Stimulated activated CD4-positive, alpha-beta T cell treated with anti-CD3 and anti-CD28 coated beads, TNF-alpha, amount 100 ng/mL, for 24 hours (primary cell): ENCODE data around the gene ABCC8.

ENCODE experiments used
- DNase-seq, 3 experiments: peaks; one replicate each; pipeline ENCODE4 v3.0.0-alpha.2; 2020; ENCODE audit warnings: low read depth in 3 of 3

ABCC8 gene

DNA sequence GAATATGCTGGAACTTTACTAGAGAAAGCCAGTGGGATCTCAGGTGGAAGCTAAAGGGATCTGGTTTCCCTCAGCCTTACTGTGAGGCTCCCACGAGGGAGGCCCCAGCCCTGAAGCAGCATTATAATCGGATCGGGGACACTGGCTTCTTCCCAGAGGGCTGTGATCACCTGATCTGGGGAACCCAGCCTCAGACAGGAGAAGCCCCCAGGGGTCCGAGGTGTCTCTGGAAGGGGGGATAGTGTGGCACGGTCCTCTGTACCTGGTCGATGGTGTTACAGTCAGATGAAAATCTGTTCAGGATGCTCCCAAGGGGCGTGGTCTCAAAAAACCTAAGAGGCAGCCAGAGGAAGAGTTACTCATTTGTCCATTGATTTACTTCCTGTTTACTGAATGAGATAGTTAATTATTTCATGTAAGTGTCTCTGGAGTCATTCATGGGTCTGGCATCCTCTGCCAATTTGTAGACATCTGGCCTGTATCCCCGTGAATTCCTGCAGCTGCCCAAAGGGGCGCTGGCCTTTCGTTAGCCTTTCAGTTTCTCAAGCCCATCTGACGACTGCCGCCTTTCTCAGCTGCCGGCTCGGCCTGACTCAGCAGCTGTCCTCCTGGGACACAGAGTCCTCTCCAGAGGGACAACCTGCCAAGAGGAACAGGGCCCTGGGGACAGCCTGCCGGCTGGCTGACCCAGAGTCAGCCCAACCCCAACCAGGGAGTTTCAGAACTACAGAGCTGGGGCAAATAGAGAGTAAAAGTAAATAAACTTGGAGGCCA lies 71.2 kb downstream of the ABCC8 start:
- DNase-seq: no peak

DNA sequence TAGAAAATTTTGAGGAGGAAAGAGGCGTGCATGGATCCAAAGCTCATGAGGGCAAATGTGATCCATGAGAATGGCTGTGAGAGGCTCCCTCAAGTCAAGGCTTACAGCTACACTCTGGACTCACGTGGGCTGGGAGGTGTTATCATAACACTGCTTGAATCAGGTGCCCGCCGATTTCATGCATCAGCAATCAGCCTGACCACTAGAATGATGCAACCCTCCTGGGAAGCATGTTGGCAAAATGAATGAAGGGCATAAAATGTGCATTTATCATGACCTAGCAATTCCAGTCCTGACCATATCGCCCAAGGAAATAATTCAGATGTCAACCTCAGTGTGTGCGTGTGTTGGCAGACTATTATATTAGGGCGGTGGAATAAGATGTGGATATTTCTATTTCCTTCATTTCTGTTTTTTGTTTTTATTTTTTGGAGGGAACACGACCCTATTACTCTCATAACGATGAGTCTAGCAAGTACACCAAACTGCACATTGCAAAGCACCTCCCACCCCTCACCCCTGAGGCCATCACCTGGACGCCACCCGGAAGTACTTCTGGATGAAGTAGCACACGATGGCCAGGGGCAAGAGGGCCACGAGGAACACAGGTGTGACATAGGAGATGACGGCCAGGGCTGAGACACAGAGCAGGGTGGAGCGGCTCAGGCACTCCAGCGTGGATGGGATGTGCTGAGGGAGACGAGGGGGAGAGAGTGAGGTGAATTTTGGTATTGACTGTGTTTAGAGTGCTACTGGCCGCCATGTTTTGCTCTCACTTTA lies 72.5 kb downstream of the ABCC8 start:
- no peak for DNase-seq

DNA sequence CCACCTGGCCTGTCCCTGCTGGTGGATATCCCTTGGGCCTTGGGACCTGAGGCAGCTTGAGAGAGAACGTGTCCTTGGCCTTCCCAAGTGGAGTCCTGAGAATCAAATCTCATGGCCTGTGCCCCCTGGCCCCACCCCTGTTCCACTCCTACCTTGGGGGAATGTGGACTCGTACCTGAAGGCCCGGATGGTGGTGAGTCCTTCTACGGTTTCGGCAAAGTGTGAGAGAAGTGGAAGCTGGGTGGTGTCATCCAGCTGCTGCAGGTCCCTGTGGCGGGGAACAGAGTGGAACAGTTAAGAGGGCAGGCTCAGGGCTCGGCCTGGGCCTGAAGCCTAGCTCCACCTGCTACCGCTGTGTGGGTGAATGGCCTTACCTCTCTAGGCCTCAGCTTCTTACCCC lies 74.2 kb downstream of the ABCC8 start:
- no peak for DNase-seq

DNA sequence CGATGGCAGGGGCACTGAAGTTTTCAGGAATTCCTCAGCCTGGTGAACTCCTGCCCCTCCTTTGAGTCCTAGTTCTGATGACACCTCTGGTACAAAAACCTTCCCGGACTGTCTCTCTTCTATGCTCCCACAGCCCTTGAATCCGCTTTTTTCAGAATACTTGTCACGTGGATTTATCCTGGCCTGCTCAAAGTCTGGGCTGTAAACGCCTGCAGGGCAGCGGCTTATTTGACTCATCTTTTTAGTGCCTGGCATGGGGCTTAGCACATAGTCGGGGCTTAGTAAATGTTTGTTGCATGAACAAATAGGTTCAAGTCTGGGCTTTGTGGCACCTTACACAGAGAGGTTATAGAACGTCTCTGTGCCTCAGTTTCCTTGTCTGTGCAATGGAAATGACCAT lies 74.8 kb downstream of the ABCC8 start:
- DNase-seq: no peak

DNA sequence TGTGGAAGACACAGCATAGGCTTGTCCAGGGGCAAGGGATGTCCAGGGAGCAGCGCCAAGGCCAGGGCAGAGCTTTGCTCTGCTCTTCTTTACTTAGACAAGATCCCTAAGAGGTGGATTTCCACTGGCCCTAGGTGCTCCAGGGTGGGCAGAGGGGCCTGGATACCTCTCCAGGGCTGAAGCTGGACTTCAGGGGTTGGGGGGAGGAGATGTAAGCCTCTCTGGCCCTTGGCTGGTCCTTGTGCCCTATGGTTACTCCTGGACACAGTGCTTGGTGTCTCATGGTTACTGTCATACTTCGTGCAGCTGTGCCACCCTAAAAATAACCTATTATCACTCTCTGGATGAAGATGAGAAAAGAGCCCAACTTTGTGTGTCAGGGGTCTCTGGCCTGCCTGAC lies 75.3 kb downstream of the ABCC8 start:
- DNase-seq: no peak

DNA sequence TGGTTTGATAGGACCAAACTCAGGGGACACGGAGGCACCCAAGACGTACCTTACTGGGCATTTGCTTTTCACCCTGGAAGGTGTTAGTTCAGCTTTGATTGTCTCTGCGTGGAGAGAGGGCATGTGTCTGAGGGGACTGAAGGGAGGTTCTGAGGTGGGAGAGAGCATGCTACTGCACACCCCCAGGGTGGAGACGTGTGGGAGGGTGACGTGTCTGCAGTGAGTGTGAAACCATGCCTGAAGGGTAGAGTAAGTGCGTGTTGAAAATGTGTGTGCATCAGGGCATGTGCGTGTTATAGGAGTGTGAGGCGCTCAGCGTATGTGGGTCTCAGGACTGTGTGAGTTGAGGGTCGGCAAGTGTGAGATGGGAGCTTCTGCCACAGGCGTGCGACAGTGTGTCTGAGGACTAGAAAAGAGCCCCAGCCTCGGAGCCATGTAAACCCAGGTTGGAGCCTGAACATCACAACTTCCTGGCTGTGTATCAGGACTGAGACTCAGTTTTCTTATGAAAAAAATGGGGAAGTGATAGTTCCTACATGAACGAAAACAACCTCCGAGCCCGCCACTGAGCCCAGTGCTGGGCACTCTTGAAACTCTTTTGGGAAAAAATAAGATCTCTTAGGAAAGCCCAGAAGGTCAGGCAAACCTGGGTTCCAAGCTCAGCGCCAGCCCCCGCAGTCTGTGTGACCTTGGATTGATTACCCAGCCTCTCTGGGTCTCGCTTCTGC lies 76.4 kb downstream of the ABCC8 start:
- no peak for DNase-seq

DNA sequence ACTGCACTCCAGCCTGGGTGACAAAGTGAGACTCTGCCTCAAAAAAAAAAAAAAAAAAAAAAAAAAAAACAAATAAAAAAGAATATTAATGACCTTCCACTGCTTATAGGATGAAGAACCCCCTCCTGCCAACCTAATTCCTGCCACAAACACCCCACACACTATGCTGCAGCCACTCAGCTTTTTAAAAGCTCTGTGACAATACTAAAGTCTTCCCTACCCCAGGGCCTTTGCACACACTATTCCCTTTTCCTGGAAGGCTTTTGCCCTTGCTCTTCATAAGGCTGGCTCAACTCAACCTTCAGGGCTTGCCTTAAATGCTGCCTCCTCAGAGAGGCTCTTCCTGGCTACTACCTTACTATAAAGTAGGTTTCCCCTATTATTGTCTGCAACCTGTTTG lies 77.4 kb downstream of the ABCC8 start:
- DNase-seq: no peak

DNA sequence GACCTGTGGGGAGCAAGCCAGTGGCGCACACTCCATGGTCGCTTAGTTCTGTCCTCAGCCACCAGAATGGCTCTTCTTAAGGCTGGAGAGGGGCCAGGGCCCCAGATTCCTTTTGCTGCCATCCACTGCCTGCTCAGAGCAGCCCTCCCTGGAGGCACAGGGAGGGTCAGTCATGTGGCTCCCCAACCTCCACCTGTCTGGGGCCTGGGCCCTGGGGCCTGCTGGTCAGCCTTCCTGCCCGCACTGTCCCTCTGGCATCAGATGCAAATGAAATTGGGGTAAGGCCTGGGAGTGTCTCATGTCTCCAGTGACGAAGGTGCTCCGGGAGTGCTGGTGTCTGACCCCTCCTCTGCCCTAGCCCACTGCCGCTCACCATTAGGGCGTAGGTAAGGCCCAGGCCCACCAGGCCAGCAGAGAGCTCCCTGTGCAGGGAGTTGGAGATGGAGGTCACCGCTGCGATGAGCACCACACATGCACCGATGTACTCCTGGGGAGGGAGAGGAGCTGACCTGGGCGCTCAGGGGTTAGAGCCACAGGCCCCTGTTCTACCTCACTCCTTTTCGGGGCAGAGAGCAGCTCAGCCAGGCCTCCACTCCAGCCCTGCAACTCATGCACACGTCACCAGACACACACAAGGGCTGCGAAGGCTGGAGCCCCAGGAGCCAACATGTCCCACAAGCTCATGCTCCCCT lies 79.2 kb downstream of the ABCC8 start:
- no peak for DNase-seq

DNA sequence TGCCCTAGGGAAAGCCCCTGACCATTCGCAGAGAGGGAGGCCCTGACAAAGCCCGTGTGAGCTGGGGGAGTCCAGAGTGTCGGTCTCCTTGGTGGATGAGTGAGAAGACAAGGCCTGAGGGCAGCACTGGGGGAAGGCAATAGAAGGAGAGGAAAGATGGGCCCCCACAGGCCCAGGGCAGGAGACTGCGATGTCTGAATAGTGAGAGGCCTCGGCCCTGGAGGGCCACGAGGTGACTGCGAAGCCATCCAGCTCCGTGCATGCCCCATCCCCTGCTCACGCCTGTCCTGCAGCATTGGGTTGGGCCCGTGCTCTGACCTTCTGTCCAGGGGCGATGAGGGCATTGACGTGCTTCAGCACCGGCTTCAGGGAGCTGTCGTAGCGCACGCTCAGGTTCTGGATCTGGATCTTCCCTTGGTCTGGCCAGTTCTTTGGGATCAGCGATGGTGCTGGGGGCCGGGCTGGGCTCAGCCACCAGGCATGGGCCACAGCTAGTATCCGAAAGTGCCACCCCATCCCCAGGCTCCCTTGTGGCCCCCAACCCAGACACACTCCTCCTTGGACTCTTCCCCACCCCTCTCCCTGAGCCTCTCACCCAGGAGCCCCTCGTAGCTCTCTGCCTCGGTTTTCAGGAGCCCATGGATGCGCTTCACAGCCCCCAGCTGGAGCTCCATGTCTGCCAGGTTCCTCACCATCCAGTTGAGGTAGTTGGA lies 79.9 kb downstream of the ABCC8 start:
- DNase-seq: no peak

DNA sequence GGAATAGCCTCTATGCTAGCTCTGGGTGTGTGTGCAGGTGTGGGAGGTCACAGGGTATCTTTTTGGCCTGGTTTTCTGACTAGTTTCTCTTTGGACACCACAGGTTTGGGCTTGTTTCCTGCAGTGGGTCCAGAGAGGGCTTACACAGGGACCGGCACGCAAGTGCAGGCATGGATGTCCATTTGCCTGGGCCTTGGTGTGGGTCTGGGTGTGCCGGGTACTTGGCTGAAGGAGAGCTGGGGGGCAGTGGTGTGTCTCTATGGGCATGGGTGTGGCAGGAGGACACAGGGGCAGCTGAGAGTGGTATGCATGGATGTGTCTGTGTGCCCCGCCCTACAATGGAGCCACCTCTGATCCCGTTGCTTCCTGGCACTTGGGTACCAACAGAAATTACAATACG lies 80.7 kb downstream of the ABCC8 start:
- DNase-seq: no peak

DNA sequence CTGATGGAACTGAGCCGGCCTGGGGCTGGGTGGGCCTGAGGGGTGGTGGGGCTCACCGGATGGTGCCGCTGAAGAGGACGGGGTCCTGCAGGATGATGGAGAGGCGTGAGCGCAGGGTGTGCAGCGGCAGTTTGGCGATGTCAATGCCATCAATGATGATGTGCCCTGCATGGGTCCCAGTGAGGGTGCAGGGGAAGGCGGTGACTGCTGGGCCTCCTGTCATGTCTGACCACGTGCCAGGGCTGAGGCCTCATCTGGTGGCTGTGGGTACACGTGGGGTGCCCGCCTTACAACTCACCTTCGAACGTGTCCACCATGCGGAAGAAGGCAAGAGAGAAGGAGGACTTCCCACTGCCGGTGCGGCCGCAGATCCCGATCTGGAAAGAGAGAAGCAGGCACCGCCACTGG lies 81.1 kb downstream of the ABCC8 start:
- no peak for DNase-seq

DNA sequence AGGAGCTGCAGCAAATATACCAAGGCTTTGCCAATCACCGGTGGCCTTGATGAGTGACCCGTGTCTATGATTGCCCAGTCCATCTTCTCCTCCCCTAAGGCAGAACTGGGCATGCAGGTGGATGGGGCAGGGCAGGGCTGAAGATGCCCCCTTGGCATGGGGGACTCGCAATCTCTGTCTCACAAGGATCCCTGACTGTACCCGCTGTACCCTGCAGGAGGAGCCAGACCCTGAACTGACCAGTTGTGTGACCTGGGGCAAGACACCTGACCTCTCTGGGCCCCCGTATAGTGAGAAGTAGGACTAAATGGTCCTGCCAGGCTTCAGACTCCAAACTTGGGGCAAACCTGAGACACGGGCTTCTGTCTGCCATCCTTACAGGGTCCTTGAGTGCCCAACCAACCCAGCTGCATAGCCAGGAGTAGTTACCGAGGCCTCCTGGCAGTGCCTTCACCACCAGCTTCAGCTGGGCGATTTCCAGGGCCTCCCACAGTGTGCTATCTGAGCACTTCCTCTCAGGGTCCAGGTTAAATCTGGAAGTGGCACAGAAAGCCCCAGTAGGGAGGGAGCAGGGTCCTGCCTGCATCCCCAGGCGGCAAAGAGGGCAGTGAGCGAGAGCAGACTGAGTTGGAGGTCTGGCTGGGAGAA lies 81.8 kb downstream of the ABCC8 start:
- no peak for DNase-seq

DNA sequence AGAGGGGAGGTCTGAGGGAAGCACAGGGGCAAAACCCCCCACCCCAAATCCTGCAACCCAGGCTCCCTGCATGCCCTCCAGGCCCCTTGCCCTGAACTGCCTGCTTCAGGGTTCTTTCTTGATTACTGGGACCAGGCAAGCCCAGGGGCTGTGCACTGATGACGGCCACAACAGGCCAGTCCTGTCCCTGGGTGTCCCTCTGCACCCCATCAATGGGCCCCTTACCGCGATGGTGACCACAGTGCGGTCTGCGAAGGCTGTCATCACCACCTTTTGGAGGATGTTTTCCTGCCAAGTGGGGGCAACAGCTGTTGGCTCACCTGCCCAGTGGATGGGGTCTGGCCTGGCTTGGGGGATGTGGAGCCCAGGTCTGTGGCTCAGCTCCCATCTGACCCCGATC lies 83.2 kb downstream of the ABCC8 start:
- no peak for DNase-seq

DNA sequence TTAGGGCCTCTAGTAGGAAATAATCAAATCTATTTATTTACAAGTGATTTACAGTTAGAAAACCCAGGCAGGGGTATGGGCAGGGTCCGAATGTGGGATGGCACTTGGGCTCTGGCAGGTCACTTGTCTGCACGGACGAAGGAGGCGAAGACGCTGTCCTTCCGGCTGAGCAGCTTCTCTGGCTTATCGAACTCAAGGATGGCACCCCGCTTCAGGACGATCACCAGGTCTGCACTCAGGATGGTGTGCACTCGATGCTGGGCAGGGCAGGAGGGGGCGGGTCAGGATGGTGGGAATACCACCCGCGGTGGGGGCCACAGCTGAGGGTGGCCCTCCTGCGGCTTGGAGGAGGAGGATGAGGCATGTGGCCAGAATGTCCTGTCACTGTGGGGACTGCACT lies 83.8 kb downstream of the ABCC8 start:
- no peak for DNase-seq

DNA sequence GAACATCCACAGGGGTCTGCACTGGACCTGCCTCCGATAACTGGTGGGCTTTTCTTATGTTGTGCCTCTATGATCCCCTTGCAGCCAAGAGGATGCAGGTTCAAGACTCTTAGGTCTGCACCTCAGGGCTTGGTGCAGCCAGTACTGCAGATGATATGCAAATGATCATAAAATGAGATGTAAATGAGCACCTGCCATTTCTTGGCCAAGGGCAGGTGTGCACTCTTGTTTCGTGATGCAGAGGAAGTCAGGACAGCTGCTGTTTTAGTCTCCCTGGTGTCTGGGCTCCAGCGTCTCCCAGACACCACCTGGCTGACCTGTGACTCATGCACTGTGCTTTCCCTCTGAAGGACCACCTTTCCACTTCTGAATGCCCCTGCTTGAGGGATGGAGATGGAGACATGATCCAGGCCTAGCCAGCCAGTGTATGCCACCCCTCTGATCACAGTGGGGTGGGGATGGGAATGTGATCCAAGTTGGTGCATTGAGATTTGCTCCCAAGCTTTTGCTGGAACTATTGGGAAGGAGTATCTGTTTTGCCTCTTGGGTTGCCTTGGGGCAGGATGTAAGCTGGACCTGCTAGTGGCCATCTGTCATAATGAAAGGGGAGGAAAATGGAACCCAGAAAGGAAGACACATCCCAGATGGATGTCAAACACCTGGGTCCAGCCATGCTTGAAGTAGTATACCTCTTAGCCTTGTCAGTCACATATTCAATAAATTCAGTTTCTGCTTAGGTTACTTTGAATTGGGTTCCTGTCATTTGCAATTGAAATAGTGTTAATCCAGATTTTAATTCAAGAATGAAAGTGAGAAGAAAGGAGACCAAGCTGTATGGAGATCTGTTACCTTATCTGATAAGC lies 84.9 kb downstream of the ABCC8 start:
- DNase-seq: no peak

DNA sequence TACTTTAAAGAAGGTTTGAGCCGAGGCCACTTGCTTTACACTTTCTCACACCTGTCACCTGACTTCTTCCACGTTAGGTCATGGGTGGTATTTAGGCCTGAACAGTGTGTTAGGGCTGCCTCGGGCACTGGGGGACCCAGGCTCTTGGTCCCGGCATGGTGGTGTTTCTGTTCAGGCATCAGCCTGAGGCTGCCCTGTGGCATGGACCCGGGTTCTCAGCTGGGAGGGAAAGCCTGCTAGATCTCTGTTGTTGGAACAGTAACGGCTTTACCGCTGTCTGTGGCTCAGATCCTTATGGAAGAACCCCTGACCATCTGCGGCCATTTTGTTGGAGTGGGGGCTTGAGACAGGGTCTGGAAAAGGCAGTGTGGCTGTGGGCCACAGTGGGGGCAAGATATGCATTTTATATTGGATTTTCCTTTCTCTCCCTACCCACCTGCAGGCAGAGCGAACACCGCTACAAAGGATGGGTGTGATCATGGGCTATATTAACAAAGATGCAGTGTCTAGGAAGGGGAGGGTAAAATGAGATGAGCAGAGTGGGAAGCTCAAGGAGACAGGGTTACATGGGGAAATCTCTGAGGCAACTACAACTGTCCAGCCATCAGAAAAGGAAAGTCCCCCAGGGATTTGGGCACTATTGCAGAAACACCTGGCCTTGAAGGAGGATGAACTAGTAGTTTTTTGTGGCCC lies 86.5 kb downstream of the ABCC8 start:
- no peak for DNase-seq

DNA sequence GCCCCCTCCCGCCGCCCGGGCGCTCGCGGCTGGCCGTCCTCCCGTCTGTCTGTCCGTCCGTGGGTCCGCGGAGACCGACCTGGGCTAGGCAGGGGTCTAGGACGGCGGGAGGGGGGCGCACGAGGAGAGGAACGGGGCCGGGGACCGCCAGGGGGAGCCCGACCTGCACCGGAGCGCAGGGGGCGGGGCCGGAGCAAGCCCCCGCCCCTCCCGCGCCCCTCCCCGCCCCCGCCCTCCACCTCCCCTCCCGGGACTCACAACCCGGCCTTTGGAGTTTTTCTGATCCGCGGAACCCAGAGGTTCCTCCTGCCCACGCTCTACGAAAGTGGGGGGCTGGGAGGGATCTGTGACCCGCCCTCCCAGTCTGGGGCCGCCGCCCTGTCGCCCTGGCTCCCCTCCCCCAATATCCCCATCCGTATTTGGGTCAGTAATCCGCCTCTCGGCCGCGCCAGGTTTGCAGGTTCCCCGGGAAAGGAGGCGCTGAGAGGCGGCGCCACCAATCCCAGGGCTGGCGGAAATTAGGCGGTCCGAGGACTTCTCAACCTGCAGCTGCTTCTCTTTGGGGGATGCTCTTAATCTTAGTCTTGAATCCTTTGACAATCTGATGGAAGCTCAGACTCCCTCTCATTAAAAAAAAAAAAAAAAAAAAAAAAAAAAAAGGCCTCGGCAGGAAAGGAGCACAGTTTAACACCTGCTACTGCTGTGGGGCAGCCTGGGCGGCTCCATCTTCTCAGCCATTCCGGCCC lies 87.3 kb downstream of the ABCC8 start:
- peak; percentile 62 to 71 (median 63) for DNase-seq

DNA sequence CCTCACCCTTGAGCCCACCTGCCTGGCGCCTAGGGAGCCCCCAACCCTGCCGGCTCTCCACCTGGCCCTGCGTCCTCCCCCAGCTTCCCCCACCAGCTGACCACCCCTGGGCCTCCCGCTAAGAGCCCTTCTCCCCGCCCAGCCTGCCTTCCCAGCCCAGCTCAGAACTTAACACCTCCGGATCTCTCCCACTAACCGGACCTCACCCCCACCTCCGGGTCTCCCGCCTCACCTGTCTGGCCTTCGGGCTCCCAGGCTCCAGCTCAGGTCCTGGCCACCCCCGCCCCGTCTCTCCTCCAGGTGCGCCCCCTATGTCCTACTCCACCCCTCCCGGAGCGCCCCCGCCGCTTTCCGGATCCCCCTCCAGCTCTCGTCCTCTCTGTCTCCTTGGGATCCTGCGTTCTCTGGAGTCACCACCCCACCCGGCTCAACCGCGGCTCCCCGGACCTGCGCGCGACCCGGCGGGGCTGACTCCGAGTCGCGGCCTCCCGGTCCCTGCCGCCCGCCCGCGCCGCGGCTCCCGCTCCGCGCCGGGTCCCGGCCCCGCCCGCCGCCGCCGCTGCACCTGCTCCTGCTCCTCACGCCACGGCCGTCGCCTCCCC lies 87.9 kb downstream of the ABCC8 start, which contains the start of gene KCNJ11:
Gene KCNJ11 (minus strand): TSS at position 51 of the 602 bp plus-strand sequence. CDS start 568 bp downstream, outside the sequence.
- no peak for DNase-seq
